ENCODE measurements around the gene HACE1.

Gene HACE1

GRCh38 chr6:104795363-104795762 is 64.4 kb downstream of the HACE1 start:
- TF ChIP-seq POLR2A (IDR thresholded peaks at IDR 0.05; ENCODE audit: extremely low read depth, insufficient read length) (no peak), MAX (IDR thresholded peaks at IDR 0.05; ENCODE audit: low read depth, low read length) (no peak), MYC (IDR thresholded peaks at IDR 0.05; ENCODE audit: low read depth, low read length) (no peak)
- TF ChIP-seq, protein P1, sequence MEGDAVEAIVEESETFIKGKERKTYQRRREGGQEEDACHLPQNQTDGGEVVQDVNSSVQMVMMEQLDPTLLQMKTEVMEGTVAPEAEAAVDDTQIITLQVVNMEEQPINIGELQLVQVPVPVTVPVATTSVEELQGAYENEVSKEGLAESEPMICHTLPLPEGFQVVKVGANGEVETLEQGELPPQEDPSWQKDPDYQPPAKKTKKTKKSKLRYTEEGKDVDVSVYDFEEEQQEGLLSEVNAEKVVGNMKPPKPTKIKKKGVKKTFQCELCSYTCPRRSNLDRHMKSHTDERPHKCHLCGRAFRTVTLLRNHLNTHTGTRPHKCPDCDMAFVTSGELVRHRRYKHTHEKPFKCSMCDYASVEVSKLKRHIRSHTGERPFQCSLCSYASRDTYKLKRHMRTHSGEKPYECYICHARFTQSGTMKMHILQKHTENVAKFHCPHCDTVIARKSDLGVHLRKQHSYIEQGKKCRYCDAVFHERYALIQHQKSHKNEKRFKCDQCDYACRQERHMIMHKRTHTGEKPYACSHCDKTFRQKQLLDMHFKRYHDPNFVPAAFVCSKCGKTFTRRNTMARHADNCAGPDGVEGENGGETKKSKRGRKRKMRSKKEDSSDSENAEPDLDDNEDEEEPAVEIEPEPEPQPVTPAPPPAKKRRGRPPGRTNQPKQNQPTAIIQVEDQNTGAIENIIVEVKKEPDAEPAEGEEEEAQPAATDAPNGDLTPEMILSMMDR (IDR thresholded peaks at IDR 0.05; ENCODE audit: low read depth, low read length), result no peak
- H3K4me3 ChIP-seq (ENCODE audit: low read depth, low read length), result no peak overlapping the region
- DNase-seq (ENCODE audit: low read depth), result no peak

GRCh38 chr6:104789770-104790190 is 69.9 kb downstream of the HACE1 start:
- TF ChIP-seq POLR2A (IDR thresholded peaks at IDR 0.05; ENCODE audit: extremely low read depth, insufficient read length), result no peak
- TF ChIP-seq, protein P1 (IDR thresholded peaks at IDR 0.05; ENCODE audit: low read depth, low read length), result peak; percentile 39
- peak; percentile 13; the same call in 1 of the 2 replicates for TF ChIP-seq MYC (IDR thresholded peaks at IDR 0.05; ENCODE audit: low read depth, low read length)
- TF ChIP-seq MAX (IDR thresholded peaks at IDR 0.05; ENCODE audit: low read depth, low read length), result no peak
- DNase-seq (ENCODE audit: low read depth), result peak; percentile 65
- H3K4me3 ChIP-seq (ENCODE audit: low read depth, low read length), result no peak overlapping the region

DNA sequence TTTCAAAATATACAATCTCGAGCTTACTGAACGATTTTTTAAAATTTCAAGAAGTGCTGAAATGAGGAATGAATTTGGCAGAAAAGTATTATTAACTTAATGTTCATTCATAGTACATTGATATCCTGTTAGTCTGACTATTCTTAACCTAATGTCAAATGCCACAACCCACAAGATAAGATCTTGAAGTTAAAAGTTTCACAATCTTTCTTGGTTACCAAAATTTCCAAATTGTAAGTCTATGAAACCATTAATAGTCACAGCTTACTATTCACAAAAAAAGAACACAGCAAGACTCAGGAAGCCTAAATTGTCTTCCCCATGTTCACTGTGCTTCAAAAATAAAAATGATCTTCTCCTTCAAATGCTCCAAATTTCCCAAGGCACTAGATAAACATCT is 71.3 kb downstream of the HACE1 start:
- TF ChIP-seq POLR2A (IDR thresholded peaks at IDR 0.05; ENCODE audit: extremely low read depth, insufficient read length) (no peak), MAX (IDR thresholded peaks at IDR 0.05; ENCODE audit: low read depth, low read length) (no peak), MYC (IDR thresholded peaks at IDR 0.05; ENCODE audit: low read depth, low read length) (no peak)
- TF ChIP-seq, protein P1 (IDR thresholded peaks at IDR 0.05; ENCODE audit: low read depth, low read length), result no peak
- DNase-seq (ENCODE audit: low read depth), result peak; percentile 70
- H3K4me3 ChIP-seq (ENCODE audit: low read depth, low read length), result no peak overlapping the region

GRCh38 chr6:104787305-104787704 is 72.4 kb downstream of the HACE1 start:
- DNase-seq (ENCODE audit: low read depth), result no peak
- no peak overlapping the region for H3K4me3 ChIP-seq (ENCODE audit: low read depth, low read length)
- no peak for TF ChIP-seq POLR2A (IDR thresholded peaks at IDR 0.05; ENCODE audit: extremely low read depth, insufficient read length)
- TF ChIP-seq, protein P1 (IDR thresholded peaks at IDR 0.05; ENCODE audit: low read depth, low read length), result no peak
- no peak for TF ChIP-seq MAX (IDR thresholded peaks at IDR 0.05; ENCODE audit: low read depth, low read length)
- TF ChIP-seq MYC (IDR thresholded peaks at IDR 0.05; ENCODE audit: low read depth, low read length), result no peak

DNA sequence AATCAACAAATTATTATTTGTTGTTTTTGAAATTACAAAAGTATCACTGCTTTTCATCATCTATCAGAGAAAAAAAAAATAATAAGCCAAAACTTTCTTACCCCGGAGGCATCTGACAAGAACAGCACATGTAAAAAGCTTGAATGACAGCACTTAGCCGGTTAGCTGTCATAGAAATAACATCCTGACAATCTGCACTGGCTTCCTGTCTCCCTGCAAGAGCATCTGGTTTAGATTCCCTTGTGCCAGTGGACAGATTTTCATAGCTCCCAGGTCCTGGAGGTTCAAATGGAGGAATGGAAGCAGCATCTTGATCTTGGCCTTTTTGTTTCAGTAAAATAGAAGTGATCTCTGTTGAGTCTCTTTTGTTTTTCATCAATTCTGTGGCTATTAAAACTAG is 74.8 kb downstream of the HACE1 start:
- DNase-seq (ENCODE audit: low read depth), result no peak
- TF ChIP-seq MAX (IDR thresholded peaks at IDR 0.05; ENCODE audit: low read depth, low read length) (no peak), POLR2A (IDR thresholded peaks at IDR 0.05; ENCODE audit: extremely low read depth, insufficient read length) (no peak), MYC (IDR thresholded peaks at IDR 0.05; ENCODE audit: low read depth, low read length) (no peak)
- TF ChIP-seq, protein P1 (IDR thresholded peaks at IDR 0.05; ENCODE audit: low read depth, low read length), result no peak

More for the DNA sequence above, 74.8 kb downstream of the HACE1 start:
- no peak overlapping the region for H3K4me3 ChIP-seq (ENCODE audit: low read depth, low read length)

Measured in NB4 (cell line).